Stimulated activated naive B cell treated with anti-CD40 and anti-IgM and Interleukin-4, amounts not matched to agents 10 μg/mL and 1 μg/mL and 100 μg/mL, for 72 hours (primary cell): ENCODE data around the gene ACACA.

Experiments used
- ATAC-seq, 2 donors: fragments of 150-1000 bp; cut with Tn5 transposase; replicated peaks; 2 replicates each; pipeline ENCODE4 v1.10.0; 2021; ENCODE audit warnings: moderate library complexity in 1 of 2
- DNase-seq: peaks from one replicate; pipeline ENCODE4 v3.0.0; 2021
- H3K27ac Mint-ChIP-seq: one replicate; pipeline ENCODE4 v1.8.0; 2022; ENCODE audit warnings: mild to moderate bottlenecking, mixed read lengths
- H3K27me3 Mint-ChIP-seq, 2 donors: one replicate each; pipeline ENCODE4 v1.8.0; 2022; ENCODE audit warnings: mixed read lengths in 2 of 2
- H3K36me3 Mint-ChIP-seq, 2 donors: one replicate each; pipeline ENCODE4 v1.8.0; 2022; ENCODE audit warnings: mixed read lengths in 2 of 2, mild to moderate bottlenecking in 1 of 2
- H3K4me1 Mint-ChIP-seq, 2 donors: one replicate each; pipeline ENCODE4 v1.8.0; 2022; ENCODE audit warnings: mixed read lengths in 2 of 2, mild to moderate bottlenecking in 1 of 2
- H3K4me3 Mint-ChIP-seq, 2 donors: one replicate each; pipeline ENCODE4 v1.8.0; 2022; ENCODE audit warnings: mild to moderate bottlenecking in 2 of 2, mixed read lengths in 2 of 2, moderate library complexity in 1 of 2
- H3K9me3 Mint-ChIP-seq, 2 donors: one replicate each; pipeline ENCODE4 v1.8.0; 2022; ENCODE audit warnings: mixed read lengths in 2 of 2, mild to moderate bottlenecking in 1 of 2

Gene ACACA

GRCh38 chr17:37051833-37052232, 354.8 kb downstream of the ACACA start:
- DNase-seq (no peak), ATAC-seq (no peak)
- H3K4me1 Mint-ChIP-seq: peaks cover 7 to 10% of the 10 kb centered on the region in 2 donors
- H3K4me3 Mint-ChIP-seq: no peak overlapping the region
- H3K27ac Mint-ChIP-seq: no peak overlapping the region
- no peaks in the 10 kb centered on the region for H3K27me3 Mint-ChIP-seq
- H3K36me3 Mint-ChIP-seq: peaks cover 26 to 58% of the 10 kb centered on the region in 2 donors
- H3K9me3 Mint-ChIP-seq: no peaks in the 10 kb centered on the region

- Mint-ChIP-seq H3K4me1 (peaks cover 7 to 10% of the 10 kb centered on the region in 2 donors), H3K27me3 (no peaks in the 10 kb centered on the region), H3K36me3 (peaks cover 22 to 53% of the 10 kb centered on the region in 2 donors), H3K9me3 (no peaks in the 10 kb centered on the region), H3K4me3 (no peak overlapping the region), H3K27ac (no peak overlapping the region)
- no peak for ATAC-seq
- no peak for DNase-seq
These were observed 355.3 kb downstream of the ACACA start for GRCh38 chr17:37051381-37051780.

- ATAC-seq (no peak), DNase-seq (no peak)
- no peaks in the 10 kb centered on the region for H3K9me3 Mint-ChIP-seq
- no peak overlapping the region for H3K27ac Mint-ChIP-seq
- H3K36me3 Mint-ChIP-seq: peaks cover 19 to 51% of the 10 kb centered on the region in 2 donors
- peaks cover 7 to 10% of the 10 kb centered on the region in 2 donors for H3K4me1 Mint-ChIP-seq
- H3K4me3 Mint-ChIP-seq: no peak overlapping the region
- H3K27me3 Mint-ChIP-seq: no peaks in the 10 kb centered on the region
These were observed 355.7 kb downstream of the ACACA start for GRCh38 chr17:37050920-37051319.

GRCh38 chr17:37048811-37049210, 357.8 kb downstream of the ACACA start:
- H3K27ac Mint-ChIP-seq: no peak overlapping the region
- no peak for DNase-seq
- H3K4me3 Mint-ChIP-seq: no peak overlapping the region
- H3K36me3 Mint-ChIP-seq: peaks cover 18 to 44% of the 10 kb centered on the region in 2 donors
- no peak for ATAC-seq
- peaks cover 10 to 11% of the 10 kb centered on the region in 2 donors for H3K4me1 Mint-ChIP-seq
- no peaks in the 10 kb centered on the region for H3K9me3 Mint-ChIP-seq
- no peaks in the 10 kb centered on the region for H3K27me3 Mint-ChIP-seq

GRCh38 chr17:37047631-37048104, 359.0 kb downstream of the ACACA start:
- peak; percentile 52 for DNase-seq
- H3K9me3 Mint-ChIP-seq: no peaks in the 10 kb centered on the region
- peak; percentile 81 to 91 for ATAC-seq
- peaks cover 24 to 50% of the 10 kb centered on the region in 2 donors for H3K36me3 Mint-ChIP-seq
- peak overlapping the region; percentile 0 for H3K27ac Mint-ChIP-seq
- H3K4me3 Mint-ChIP-seq: no peak overlapping the region
- H3K4me1 Mint-ChIP-seq: peaks cover 10 to 11% of the 10 kb centered on the region in 2 donors
- no peaks in the 10 kb centered on the region for H3K27me3 Mint-ChIP-seq

GRCh38 chr17:37045351-37045922, 361.2 kb downstream of the ACACA start:
- H3K27me3 Mint-ChIP-seq: no peaks in the 10 kb centered on the region
- H3K9me3 Mint-ChIP-seq: no peaks in the 10 kb centered on the region
- no peak for ATAC-seq
- peak overlapping the region; percentile 57 for H3K27ac Mint-ChIP-seq
- no peak for DNase-seq
- peaks cover 22 to 32% of the 10 kb centered on the region in 2 donors for H3K36me3 Mint-ChIP-seq
- H3K4me3 Mint-ChIP-seq: no peak overlapping the region
- peaks cover 10 to 11% of the 10 kb centered on the region in 2 donors for H3K4me1 Mint-ChIP-seq

- Mint-ChIP-seq H3K27ac (no peak overlapping the region), H3K4me3 (no peak overlapping the region), H3K9me3 (no peaks in the 10 kb centered on the region), H3K27me3 (no peaks in the 10 kb centered on the region), H3K36me3 (peaks cover 17 to 30% of the 10 kb centered on the region in 2 donors), H3K4me1 (peaks cover 10 to 11% of the 10 kb centered on the region in 2 donors)
- ATAC-seq (no peak), DNase-seq (no peak)
These were observed 363.4 kb downstream of the ACACA start for GRCh38 chr17:37043201-37043600.

GRCh38 chr17:37041932-37042331, 364.7 kb downstream of the ACACA start:
- Mint-ChIP-seq H3K4me3 (no peak overlapping the region), H3K4me1 (peaks cover 0 to 4% of the 10 kb centered on the region in 2 donors), H3K36me3 (peaks cover 12 to 35% of the 10 kb centered on the region in 2 donors), H3K9me3 (no peaks in the 10 kb centered on the region), H3K27ac (no peak overlapping the region), H3K27me3 (no peaks in the 10 kb centered on the region)
- ATAC-seq: no peak
- no peak for DNase-seq

GRCh38 chr17:37039269-37039668, 367.4 kb downstream of the ACACA start:
- DNase-seq (no peak), ATAC-seq (no peak)
- Mint-ChIP-seq H3K4me3 (no peak overlapping the region), H3K4me1 (no peaks in the 10 kb centered on the region), H3K9me3 (no peaks in the 10 kb centered on the region), H3K36me3 (peaks cover 10 to 36% of the 10 kb centered on the region in 2 donors), H3K27me3 (no peaks in the 10 kb centered on the region), H3K27ac (peak overlapping the region; percentile 14)

- Mint-ChIP-seq H3K27ac (no peak overlapping the region), H3K36me3 (peaks cover 4 to 34% of the 10 kb centered on the region in 2 donors), H3K4me3 (no peak overlapping the region), H3K27me3 (no peaks in the 10 kb centered on the region), H3K4me1 (no peaks in the 10 kb centered on the region), H3K9me3 (no peaks in the 10 kb centered on the region)
- no peak for DNase-seq
- ATAC-seq: no peak
These were observed 369.0 kb downstream of the ACACA start for GRCh38 chr17:37037590-37038155.
